Fibroblast of mammary gland (primary cell): Measurements from ENCODE around the gene PLLP.
"Not testable (repeated sequence)": the region's sequence is repeated elsewhere in the genome, so short reads cannot be mapped to it uniquely, and the experiment has no call there.

Source experiments
- DNase-seq: peaks from one replicate; pipeline ENCODE4 v3.0.0-alpha.2; 2010; ENCODE audit warnings: low read depth
- H3K4me3 ChIP-seq: 2 replicates; pipeline ENCODE4 v1.5.1; 2011; ENCODE audit warnings: low read depth, mild to moderate bottlenecking, low read length, moderate library complexity; ENCODE audit not compliant: control insufficient read depth
- CTCF ChIP-seq: conservative IDR thresholded peaks from 2 replicates; pipeline ENCODE4 v1.5.1; 2011; ENCODE audit warnings: low read depth, low read length, inconsistent platforms; ENCODE audit not compliant: control insufficient read depth, insufficient read depth

Gene PLLP

GRCh38 chr16:57282510-57283213 is 1.8 kb downstream of the PLLP start:
- no peak overlapping the region for H3K4me3 ChIP-seq
- no peak for TF ChIP-seq CTCF
- DNase-seq = no peak

- H3K4me3 ChIP-seq = no peak overlapping the region
- no peak for TF ChIP-seq CTCF
- no peak for DNase-seq
These were observed 2.7 kb downstream of the PLLP start for GRCh38 chr16:57281791-57282190.

GRCh38 chr16:57279780-57280638 is 4.5 kb downstream of the PLLP start:
- DNase-seq = no peak
- no peak for TF ChIP-seq CTCF
- H3K4me3 ChIP-seq = no peak overlapping the region

GRCh38 chr16:57278494-57278893 is 6.0 kb downstream of the PLLP start:
- no peak for TF ChIP-seq CTCF
- H3K4me3 ChIP-seq = no peak overlapping the region
- DNase-seq = no peak

GRCh38 chr16:57277586-57277985 is 6.9 kb downstream of the PLLP start:
- TF ChIP-seq CTCF = no peak
- no peak overlapping the region for H3K4me3 ChIP-seq
- peak; percentile 60 for DNase-seq

- H3K4me3 ChIP-seq = no peak overlapping the region
- TF ChIP-seq CTCF = no peak
- DNase-seq = no peak
These were observed 7.9 kb downstream of the PLLP start for GRCh38 chr16:57276596-57276995.

- H3K4me3 ChIP-seq, DNase-seq: not testable (repeated sequence)
These were observed 8.5 kb downstream of the PLLP start for GRCh38 chr16:57275946-57276345.
